Measurements from ENCODE around the gene DNAJC12.

- TF ChIP-seq CTCF (IDR thresholded peaks at IDR 0.05): no peak
- TF ChIP-seq POLR2AphosphoS5 (IDR thresholded peaks at IDR 0.05): no peak
These were observed 61.6 kb downstream of the DNAJC12 start for GRCh38 chr10:67776371-67776770.
